Measurements from ENCODE around the gene RAB31.
"Not testable (repeated sequence)": the region's sequence is repeated elsewhere in the genome, so short reads cannot be mapped to it uniquely, and the experiment has no call there.

Gene RAB31

DNA sequence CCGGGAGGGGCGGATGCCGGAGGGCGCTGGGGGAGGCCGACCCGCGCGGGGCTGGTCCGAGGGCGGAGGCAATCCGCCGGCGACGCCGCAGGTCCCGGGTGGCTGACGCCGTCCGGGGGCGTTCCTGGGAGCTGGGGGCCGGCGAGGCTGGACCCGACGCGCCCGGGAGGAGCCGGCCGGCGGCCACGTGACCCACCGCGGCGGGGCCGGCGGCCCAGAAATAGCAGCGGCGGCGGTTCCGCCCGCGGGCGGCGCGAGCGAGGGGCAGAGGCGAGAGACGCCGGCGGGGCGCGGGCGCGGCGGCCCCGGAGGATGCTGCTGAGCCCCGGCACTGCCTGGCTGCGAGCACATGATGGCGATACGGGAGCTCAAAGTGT is at the start of gene RAB31:
Gene RAB31, plus strand, starts transcription at position 245 of the 377 bp plus-strand sequence. Its CDS starts 105 bp downstream, at position 350.
- peak; percentile 26 for DNase-seq

DNA sequence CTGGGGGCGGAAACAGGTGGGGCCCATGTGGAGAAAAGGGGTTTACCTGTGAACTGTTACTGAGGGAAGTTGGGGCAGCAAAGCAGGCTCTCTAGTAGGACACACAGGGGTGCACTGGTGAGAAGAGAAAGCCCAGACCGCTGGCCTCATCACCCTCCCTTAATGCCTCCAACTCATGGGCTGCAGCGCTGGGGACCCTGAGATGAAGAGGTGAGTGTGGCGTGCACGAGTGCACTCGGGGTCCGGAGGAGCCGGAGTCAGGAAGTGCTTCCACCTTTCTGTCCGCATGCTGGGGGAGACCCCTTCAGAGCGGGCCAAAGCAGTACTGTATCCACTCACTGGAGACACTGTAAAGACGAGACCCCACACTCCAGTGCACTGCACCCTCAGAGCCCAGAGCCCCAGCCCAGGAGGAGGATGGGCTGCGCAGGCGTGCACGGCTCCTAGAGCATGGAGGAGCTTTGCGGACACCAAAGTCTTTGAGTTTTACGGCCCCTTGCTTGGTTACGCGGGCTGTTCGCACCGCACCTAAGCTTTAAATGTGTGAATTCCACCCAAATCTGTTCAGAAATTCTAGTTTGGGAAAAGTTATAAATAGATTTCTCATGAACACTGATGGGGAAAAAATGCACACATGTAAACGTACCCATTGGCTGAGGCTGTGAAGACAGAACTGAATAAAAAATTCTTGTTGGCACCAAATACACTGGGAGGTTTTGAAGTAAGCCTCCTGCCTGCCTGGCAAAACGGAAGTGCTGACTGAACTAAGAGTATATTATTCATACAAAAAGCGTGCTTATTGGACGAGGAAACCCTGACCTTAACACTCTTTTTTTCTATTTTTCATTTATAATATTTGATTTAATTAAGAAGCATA is 48.4 kb upstream of the RAB31 start:
- DNase-seq, result no peak

GRCh38 chr18:9661564-9661963 is 46.5 kb upstream of the RAB31 start:
- no peak for DNase-seq

DNA sequence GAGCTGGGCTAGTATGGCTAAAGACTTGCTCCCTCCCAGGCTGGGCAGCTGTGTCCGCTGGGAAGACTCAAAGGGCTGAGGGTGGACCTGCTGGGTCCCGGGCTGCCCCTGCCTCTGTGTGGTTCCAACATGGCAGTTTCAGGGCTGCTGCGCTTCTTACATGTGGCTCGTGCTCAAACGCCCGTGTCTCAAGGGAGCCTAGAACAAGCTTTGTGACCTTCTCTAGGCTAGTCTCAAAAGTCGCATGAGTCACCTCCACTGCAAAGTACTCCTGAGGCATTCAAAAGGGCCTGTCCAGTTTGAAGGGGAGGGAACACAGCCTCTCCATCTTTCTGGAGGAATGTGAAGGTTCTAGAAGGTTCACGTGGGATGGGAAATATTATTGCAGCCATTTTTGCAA is 44.7 kb upstream of the RAB31 start:
- DNase-seq, result no peak

GRCh38 chr18:9665314-9665713 is 42.8 kb upstream of the RAB31 start:
- DNase-seq, result no peak

GRCh38 chr18:9666548-9666947 is 41.6 kb upstream of the RAB31 start:
- DNase-seq, result no peak

DNA sequence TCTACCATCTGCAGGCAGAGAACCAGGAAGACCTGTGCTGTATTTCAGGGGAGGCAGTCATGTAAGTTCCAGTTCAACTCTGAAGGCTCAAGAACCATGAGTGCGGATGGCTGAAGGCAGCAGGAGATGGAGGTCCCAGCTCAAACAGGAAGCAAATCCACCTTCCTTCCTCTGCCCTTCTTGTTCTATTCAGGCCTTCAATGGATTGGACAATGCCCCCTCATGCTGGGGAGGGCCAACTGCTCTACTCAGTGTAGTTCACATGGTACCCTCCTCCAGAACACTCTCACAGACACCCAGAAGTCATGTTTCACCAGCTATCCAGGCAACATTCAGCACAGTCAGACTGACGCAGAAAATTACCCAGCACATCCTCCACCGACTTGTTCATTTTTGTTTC is 39.1 kb upstream of the RAB31 start:
- no peak for DNase-seq

DNA sequence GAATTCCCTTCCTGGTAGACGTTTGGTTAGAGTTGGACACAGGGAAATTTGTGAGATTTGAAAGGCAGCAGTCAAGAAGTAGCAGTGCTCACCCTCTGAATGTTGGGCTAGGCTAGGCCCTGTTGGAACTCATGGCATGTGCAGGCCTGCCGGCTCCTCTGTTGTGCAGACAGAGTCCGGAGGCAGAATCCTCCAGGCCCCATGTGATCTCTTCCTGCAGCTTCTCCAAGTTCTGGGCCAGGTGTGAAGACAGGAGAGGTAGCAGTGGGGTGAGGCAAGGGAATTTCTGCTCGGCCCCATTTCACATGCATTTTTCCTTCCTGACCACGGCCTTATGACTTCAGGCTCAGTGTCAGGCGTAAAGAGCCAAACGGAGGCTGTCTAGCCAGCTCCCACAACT is 36.9 kb upstream of the RAB31 start:
- no peak for DNase-seq

- DNase-seq, result no peak
These were observed 34.5 kb upstream of the RAB31 start for GRCh38 chr18:9673296-9674251.

DNA sequence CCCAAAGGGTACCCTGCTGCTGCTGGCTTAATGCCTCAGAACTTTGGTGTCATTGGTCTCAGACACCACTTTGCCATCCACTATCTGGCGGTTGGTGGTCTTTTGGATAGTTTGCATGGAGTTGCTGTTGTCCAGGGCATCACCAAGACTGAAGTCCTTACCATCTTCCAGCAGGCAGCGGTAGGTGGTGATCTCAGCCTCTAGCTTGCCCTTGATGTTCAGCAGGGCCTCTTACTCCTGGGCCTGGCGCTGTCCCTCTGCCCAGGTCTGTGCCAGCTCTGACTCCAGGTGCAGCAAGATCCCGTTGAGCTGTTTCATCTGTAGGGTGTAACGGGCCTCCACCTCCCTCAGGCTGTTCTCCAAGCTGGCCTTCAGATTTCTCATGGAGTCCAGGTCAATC is 29.9 kb upstream of the RAB31 start:
- DNase-seq, result not testable (repeated sequence)

DNA sequence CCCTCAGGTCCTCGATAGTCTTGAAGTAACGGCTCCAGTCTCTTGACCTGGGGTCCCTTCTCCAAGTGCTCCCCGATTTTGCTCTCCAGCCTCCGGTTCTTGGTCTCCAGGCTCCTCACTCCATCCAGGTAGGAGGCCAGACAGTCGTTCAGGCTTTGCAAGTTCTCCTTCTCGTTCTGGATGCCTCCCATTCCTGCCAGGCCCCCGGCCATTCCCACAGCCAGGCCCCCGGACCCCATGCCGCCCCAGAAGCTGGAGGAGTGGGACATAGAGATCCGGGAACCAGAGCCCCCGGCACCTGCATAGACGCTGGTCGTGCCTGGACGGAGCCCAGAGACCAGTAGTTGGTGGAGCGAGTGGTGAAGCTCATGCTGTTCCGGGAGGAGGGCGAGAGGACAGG is 29.0 kb upstream of the RAB31 start:
- DNase-seq, result no peak

GRCh38 chr18:9681217-9681616 is 26.9 kb upstream of the RAB31 start:
- DNase-seq, result no peak

GRCh38 chr18:9682572-9682971 is 25.5 kb upstream of the RAB31 start:
- DNase-seq, result no peak

DNA sequence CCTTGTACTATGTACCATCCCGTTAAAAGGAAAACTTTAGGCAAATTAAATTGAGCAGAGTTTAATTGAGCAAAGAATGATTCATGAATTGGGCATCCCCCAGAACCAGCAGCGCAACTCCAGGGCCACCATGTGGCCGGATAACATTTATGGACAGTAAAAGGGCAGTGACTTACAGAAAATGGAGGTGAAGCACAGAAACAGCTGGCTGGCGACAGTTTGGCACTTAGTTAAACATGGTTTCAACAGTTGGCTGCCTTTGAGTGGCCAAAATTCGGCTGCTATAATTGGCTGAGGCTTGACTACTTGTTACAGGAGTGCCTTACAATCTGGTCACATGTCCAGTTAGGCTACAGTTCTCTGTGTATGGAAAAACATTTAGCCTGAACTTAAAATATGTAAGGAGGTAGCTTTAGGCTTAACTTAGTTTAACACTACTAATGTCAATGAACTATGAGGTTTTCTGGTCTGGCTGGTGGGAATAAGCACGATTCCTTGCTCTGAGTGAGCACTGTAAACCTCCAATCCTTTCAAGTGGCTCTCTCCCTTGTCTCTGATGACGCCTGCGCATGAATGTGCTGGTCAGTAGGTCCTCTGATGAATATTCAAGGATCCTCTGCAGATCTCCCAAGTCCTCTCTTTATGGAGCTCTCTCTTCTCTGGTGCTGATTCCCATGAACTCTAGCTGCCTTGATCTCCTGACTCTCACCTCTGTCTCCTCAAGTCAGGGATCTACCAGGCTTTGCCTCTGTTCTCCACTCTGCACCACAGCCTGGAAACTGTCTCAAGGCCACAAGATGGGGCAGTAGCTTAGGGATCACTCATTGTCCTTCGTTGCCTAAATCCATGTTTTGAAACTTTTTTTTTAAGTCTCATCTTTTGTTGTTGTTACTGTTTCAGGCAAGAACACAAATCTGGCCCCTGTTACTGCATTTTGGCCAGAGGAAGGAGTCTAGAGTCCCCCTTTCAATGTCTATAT is 24.4 kb upstream of the RAB31 start:
- DNase-seq, result no peak

- DNase-seq, result no peak
These were observed 23.1 kb upstream of the RAB31 start for GRCh38 chr18:9684881-9685614.

DNA sequence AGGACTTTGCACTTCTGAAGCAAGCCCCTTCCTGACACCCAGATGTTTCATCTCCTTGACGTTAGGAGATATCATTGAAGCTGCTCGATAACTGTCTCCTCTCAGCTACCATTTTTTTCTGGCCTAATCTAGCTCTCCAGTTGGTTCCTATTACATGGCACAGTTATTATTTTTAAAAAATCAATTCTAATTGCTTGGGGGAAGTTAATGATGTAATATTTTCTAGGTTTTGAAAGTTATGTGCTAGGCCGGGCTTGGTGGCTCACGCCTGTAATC is 22.5 kb upstream of the RAB31 start:
- DNase-seq, result no peak

- DNase-seq, result no peak
These were observed 19.9 kb upstream of the RAB31 start for GRCh38 chr18:9688036-9688741.

- no peak for DNase-seq
These were observed 18.8 kb upstream of the RAB31 start for GRCh38 chr18:9689253-9689652.

- no peak for DNase-seq
These were observed 17.5 kb upstream of the RAB31 start for GRCh38 chr18:9690418-9691188.

DNA sequence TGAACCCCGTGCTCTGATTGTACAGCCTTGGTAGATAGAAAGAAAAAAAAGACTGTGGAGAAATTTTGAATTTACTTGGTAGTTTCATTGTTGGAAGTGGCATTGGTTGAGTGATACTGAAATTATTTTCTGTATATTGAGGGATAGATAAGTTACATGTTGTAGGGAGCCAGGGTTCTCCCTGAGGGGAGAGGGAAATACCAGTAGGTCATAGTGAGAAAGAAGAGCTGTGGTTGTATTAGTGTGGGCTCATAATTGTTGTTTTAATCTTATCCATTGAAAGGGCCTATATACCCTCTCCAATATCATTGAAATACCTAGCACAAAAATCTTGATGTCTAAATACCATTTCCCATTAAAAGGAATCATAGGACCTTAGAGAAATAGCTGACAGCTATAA is 16.9 kb upstream of the RAB31 start:
- no peak for DNase-seq

DNA sequence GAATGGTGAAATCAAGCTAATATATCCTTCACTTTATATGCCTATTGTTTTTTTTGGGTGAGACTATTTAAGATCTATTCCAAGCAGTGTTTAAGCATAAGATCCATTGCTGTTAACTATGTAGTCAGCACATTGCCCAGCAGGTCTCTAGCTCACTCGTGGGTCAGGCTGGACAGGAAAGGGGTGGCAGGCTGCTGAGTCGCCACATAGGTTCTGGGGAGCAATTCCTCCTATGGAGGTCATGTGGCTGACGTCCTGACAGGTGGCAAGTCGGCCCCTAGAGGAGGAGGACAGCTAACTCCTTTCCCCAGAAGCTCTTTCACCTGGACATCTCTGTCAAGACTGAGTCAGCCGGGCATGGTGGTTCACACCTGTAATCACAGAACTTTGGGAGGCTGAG is 13.9 kb upstream of the RAB31 start:
- no peak for DNase-seq
